ENCODE data around the gene PRR29.

Gene PRR29

DNA sequence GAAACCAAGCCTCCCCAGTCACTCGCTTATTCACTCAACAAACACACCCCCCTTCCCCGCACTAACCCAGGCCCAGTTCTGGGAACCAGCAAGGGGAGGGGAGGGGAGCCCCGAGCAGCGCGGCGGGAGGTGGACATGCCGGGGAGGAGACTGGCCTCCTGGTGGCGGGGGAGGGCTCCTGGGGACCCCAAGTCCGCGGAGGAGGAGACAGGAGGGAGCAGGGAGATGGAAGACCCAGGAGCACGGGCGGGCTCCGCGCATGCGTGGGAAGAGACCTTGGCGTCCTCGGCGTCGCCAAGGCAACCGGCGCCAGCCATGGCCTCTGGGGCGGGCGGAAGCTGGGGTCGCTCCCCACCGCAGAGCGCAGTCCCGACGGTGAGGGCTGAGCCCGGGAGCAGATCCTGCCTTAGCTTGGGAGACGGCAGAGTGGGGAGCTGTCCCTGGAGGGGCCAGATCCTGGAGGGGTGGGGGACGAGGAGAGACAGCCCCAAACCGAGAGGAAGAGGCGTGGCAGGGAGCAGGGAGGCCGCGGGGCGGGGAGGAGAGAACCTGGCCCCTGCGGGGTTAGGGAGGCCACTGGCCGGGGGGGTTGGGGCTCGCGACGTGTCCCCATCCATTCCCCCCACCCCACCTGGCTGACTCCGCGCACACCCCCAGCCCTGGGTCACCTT, at the start of gene PRR29:
Gene PRR29, plus strand, starts transcription at position 302 of the 671 bp plus-strand sequence. Its CDS starts 14 bp downstream, at position 316.
- no peak for DNase-seq

GRCh38 chr17:63948521-63948920, 49.6 kb upstream of the PRR29 start:
- DNase-seq: no peak

- DNase-seq: no peak
These were observed 48.4 kb upstream of the PRR29 start for GRCh38 chr17:63949576-63950250.

DNA sequence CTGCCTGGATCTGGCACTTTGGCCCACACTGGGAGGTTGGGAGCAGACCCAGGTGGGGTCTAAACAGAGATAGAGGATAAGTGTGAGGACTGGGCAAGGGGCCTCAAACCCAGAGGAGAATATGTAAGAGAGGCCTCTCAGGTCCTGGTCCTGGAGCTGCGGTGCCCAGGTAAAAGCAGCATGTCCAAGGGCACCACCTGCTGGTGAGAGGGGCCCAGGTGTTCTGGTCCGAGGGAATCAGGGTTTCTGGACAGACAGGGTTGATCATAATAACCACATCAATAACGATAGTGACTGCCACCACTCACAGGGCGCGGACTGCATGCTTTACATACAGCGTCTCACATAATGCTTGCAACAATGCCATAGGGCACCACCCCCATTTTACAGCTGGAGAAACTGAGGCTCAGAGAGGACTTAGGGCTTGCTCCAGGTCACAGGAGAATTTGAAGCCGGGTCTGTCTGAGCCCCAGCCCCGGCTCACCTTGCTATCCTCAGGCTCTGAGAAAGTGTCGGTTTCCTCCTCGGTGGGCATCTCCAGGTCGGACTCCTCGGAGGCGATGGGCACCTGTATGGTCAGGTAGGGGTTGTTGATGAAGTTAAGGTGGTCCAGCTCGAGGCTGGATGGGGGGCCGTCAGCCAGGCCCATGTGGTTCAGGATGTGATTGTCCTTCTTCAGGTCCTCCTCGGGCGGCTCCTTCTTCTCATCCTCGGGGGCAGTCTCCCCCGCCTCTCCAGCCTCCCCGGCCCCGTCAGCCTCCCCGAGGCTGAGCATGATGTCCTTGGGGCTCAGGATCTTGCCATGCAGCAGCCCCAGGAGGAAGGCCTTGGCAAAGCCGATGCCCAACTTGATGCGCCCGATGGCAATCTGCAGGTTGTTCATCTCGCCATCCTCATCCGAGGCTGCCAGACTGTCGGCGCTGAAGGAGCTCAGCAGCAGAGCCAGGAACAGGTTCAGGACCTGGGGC, 46.9 kb upstream of the PRR29 start:
- no peak for DNase-seq

- peak; percentile 65 for DNase-seq
These were observed 43.6 kb upstream of the PRR29 start for GRCh38 chr17:63954402-63955063.

DNA sequence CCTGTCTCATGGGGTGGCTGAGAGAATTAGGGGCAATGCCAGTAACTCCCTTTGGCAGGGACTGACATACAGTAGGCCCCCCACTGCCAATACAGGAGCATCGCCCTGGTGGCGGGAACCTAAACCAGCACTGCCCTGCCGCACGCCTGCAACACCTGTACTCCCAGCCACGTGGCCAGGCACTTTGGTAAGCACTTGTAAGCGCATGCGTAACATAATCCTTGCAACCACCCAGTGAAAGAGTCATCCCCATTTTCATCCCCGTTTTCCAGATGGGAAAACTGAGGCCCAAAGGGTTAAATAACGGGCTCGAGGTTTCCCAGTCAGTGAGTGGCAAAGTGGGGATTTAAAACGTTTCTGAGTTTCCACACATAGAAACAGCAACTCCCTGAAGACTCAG, 42.9 kb upstream of the PRR29 start:
- no peak for DNase-seq

GRCh38 chr17:63955791-63956190, 42.4 kb upstream of the PRR29 start:
- DNase-seq: no peak

GRCh38 chr17:63956296-63956920, 41.7 kb upstream of the PRR29 start:
- no peak for DNase-seq

- no peak for DNase-seq
These were observed 38.1 kb upstream of the PRR29 start for GRCh38 chr17:63960006-63960405.

GRCh38 chr17:63960430-63960829, 37.7 kb upstream of the PRR29 start:
- no peak for DNase-seq

DNA sequence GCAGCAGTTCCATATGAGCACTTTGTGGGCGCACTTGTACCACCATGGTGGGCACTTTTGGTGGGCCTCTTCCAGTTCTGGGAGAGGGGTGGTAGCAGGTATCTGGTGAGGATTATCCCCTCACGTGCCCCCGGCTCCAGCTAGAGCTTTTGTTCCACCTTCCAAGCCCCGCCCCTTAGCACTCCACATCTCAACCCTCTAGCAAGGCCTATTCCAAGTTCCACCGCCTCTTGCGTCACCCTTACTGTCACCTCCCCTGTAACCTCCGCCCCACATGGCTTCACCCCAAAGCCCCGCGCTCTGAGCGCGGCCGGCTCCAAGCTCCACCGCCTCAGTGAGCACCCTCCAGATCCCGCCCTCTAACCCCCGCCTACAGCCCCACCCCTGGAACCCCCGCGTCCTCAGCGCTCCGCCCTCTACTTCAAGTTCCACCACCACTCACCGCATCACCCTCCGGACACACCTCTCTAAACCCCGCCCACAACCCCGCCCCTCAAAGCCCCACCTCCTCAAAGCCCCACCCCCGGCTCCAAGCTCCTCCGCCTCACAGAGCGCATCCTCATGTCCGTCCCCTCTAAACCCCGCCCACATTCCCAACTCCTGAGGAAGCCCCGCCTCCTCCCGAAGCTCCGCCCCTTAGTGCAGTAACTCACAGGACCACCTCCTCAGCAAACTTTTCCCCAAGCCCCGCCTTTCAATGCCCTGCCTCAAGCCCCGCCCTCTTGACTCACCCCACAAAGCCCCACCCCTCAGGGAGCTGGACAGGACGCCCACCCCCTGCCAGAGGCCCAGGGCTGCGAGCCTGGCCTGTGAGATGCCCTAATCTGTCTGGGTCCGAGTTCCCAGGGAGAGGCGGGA, 36.6 kb upstream of the PRR29 start:
- no peak for DNase-seq

- DNase-seq: no peak
These were observed 35.8 kb upstream of the PRR29 start for GRCh38 chr17:63962298-63962744.

DNA sequence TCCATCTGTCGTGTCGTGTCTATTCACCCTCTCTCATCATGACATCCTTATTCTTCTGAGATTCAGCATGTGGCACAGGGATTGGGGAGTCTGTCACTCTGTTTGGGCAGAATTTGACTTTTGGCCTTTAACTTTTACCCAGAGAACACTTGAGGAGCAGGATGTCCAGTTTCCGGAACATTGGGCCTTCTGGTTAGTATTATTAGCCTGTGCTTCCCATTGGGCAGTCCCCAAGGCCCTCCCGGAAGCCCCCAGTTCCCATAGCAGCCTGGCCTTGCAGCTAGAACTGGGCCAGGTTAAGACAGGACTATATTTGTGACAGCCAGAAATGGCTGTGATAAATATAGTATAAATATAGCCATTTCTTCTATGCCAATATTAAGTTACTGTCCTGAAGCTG, 35.0 kb upstream of the PRR29 start:
- DNase-seq: no peak

- DNase-seq: no peak
These were observed 31.4 kb upstream of the PRR29 start for GRCh38 chr17:63966646-63967264.

DNA sequence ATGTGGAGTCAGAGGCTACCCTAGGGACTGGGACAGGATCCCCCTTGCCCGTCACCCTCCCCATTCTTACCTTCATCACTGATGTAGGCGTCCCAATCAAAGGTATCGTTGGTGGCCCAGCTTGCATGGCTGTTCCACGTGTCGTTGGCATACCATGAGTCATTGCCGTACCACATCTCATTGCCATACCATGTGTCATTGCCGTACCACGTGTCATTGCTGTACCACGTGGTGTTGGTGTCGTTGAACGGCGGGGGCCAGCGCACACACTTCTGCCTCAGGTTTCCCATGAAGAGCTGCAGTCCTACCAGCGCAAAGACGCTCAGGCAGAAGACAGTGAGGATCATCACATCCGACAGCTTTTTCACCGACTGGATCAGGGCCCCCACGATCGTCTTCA, 30.2 kb upstream of the PRR29 start:
- no peak for DNase-seq

GRCh38 chr17:63969278-63969677, 28.9 kb upstream of the PRR29 start:
- no peak for DNase-seq

DNA sequence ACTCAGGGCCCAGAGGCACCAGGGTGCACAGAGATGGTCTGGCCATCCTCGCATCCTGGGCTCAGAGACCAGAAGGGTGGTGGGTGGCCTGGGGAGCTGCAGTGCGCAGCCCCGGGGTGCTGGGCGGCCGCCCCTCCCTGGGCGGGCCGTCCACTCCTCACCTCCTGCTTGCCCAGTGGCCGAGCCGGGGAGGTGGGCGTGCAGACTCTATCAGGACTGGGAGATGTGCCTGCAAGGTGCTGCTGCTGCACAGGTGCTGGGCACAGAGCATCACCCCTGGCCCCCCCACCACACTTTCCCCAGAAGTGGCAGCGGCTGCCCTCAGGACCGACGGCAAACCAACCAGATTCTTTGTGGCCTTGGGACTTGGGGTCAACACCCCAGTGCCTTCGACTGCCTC, 25.4 kb upstream of the PRR29 start, which contains the start of gene SCN4A:
Gene SCN4A, minus strand, starts transcription at position 123 of the 400 bp plus-strand sequence. Its CDS starts 77 bp downstream, at position 46.
- no peak for DNase-seq

GRCh38 chr17:63973247-63973646, 24.9 kb upstream of the PRR29 start:
- DNase-seq: no peak

GRCh38 chr17:63973930-63974593, 24.1 kb upstream of the PRR29 start:
- no peak for DNase-seq

DNA sequence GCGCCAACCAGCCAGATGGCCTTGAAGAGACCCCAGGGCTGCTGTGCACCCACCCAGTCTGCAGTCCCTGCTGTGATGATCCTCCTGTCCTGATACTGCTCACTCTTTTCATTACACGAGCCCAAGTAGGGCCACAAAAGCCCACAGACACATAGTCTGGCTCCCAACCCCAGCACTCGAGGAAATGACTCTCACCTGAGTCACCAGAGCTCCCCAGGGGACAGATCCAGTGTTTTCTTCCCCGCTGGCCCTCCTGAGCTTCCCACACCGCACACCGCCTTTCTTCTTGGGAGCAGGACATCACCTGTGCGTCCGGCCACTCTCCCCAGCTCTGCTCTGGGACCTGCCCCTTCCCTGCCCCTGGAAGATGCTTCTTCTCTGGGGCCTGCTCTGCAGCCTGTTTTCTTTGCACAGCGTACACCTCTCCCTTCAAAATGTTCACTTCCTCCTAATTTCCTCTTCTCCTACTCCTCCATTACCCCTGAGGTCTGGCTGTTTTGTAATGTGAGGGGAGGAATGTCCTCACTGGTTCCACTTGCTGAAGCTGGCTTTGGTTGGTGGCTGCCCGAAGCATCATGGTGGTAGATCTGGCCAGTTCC, 23.5 kb upstream of the PRR29 start:
- no peak for DNase-seq
